Spleen (tissue), 11 donors: ENCODE measurements around the gene OR2V2. TPM values are rescaled to one million over a fixed set of nuclear protein-coding genes. Genes with fewer than 3 reads are reported as not detected.
A peak's percentile ranks its signal among the peaks of the same experiment; 100 is the strongest.
"Not testable (repeated sequence)": the region's sequence is repeated elsewhere in the genome, so short reads cannot be mapped to it uniquely, and the experiment has no call there.

ENCODE experiments used
- DNase-seq: peaks from one replicate; pipeline ENCODE4 v3.0.0-alpha.2; 2020
- H3K27ac ChIP-seq, 8 donors: fragments of 200-600 bp; sonication (generic) in 7 of 8; 1 replicate in 4 of 8; 2 replicates in 4 of 8; pipeline versions ENCODE4 v1.5.0 to v1.8.0; 2016 to 2021; ENCODE audit warnings: inconsistent platforms in 4 of 8, mild to moderate bottlenecking in 4 of 8, moderate library complexity in 1 of 8
- H3K27me3 ChIP-seq, 7 donors: fragments of 200-600 bp; sonication (generic) in 6 of 7; replicated peaks in 1 of 7; 1 replicate in 4 of 7; 2 replicates in 3 of 7; pipeline versions ENCODE4 v1.5.0 to v1.8.0; 2016 to 2021; ENCODE audit warnings: inconsistent platforms in 3 of 7, mild to moderate bottlenecking in 1 of 7
- H3K36me3 ChIP-seq, 6 donors: fragments of 200-600 bp; sonication (generic) in 5 of 6; 1 replicate in 4 of 6; 2 replicates in 2 of 6; pipeline versions ENCODE4 v1.5.0 to v1.8.0; 2016 to 2021; ENCODE audit warnings: inconsistent platforms in 2 of 6
- H3K4me1 ChIP-seq, 6 donors: fragments of 200-600 bp; sonication (generic) in 5 of 6; 1 replicate in 3 of 6; 2 replicates in 3 of 6; pipeline versions ENCODE4 v1.5.0 to v1.8.0; 2016 to 2021; ENCODE audit warnings: inconsistent platforms in 3 of 6
- H3K4me3 ChIP-seq, 8 donors: fragments of 200-600 bp; sonication (generic) in 7 of 8; 1 replicate in 4 of 8; 2 replicates in 4 of 8; pipeline versions ENCODE4 v1.5.0 to v1.8.0; 2016 to 2021; ENCODE audit warnings: inconsistent platforms in 4 of 8, mild to moderate bottlenecking in 4 of 8, moderate library complexity in 2 of 8
- H3K9me3 ChIP-seq, 8 donors: fragments of 200-600 bp; sonication (generic) in 7 of 8; 1 replicate in 4 of 8; 2 replicates in 4 of 8; pipeline versions ENCODE4 v1.5.0 to v1.8.0; 2016 to 2021; ENCODE audit warnings: inconsistent platforms in 4 of 8
- CTCF ChIP-seq, 11 experiments: fragments of 200-600 bp in 7 of 11; fragments of 450-650 bp in 4 of 11; sonication (generic) in 4 of 11; IDR thresholded peaks in 8 of 11; conservative IDR thresholded peaks in 3 of 11; 1 replicate in 7 of 11; 2 replicates in 4 of 11; pipeline versions ENCODE4 v1.4.0 to v1.8.0; 2016 to 2021; ENCODE audit warnings: antibody characterized with exemption in 11 of 11, inconsistent platforms in 4 of 11, mild to moderate bottlenecking in 1 of 11
- POLR2A ChIP-seq, 3 donors: fragments of 450-650 bp; IDR thresholded peaks; one replicate each; pipeline ENCODE4 v1.5.1; 2017; ENCODE audit warnings: antibody characterized with exemption in 3 of 3, mild to moderate bottlenecking in 1 of 3
- POLR2AphosphoS5 ChIP-seq, 3 donors: sonication (generic); formaldehyde crosslinking; IDR thresholded peaks; one replicate each; pipeline ENCODE4 v1.5.1; 2017; ENCODE audit warnings: antibody characterized with exemption in 3 of 3
- WGBS, 5 donors: extraction: QIAGEN DNeasy Blood & Tissue Kit in 3 of 5; methylation state at CpG; one replicate each; pipeline versions ENCODE4 v1.1.5 to v1.1.7; 2013 to 2018; 5-methylcytosine and 5-hydroxymethylcytosine counted together
- intact Hi-C: fragments of 100-400 bp; cut with DNase I; formaldehyde crosslinking; loops from one replicate; pipeline ENCODE4 v1.15.0; 2023; ENCODE audit warnings: low total_unique reads
- polyA plus RNA-seq, 3 donors: library from polyadenylated mRNA; stranded (reverse); fragments of 200-250 nt; gene quantifications; one replicate each; pipeline ENCODE4 v1.2.1, GENCODE V29; 2013
- total RNA-seq, 7 donors: library from RNA; depleted of rRNA in 3 of 7; stranded (reverse); fragments of >200 nt in 3 of 7; fragmentation: NEBNext Ultra II Directional in 4 of 7; extraction: Animal tissue kit (Norgen Biotek cat#: 25700) in 4 of 7; gene quantifications; one replicate each; pipeline versions ENCODE4 v1.1.0 to v1.2.1, GENCODE V29; 2016 to 2021
- donor health status: healthy with polysubstance abuse.
- donor health status: DM: no; HTN: no; CAD: no; lungs with moderate emphysema.
- donor health status: DM: no; HTN: no; CAD: no.
- donor health status: Bipolar disorder and iron deficiency.
- donor health status: healthy.
- donor health status: DM: no; HTN: no; CAD: no.
- donor health status: DM: yes; HTN: yes; CAD: no.

OR2V2 gene
- total and polyA plus RNA-seq, 10 donors: not detected

- H3K36me3 ChIP-seq: no peaks in the 10 kb centered on the region
- peaks cover 0 to 88% (median 3%) of the 10 kb centered on the region in 7 donors for H3K27me3 ChIP-seq
- TF ChIP-seq POLR2AphosphoS5 (IDR thresholded peaks at IDR 0.05) (no peak), POLR2A (IDR thresholded peaks at IDR 0.05) (no peak), CTCF (IDR thresholded peaks at IDR 0.05 in 8 of 11, conservative IDR thresholded peaks at IDR 0.05 in 3 of 11) (no peak)
- H3K9me3 ChIP-seq: no peaks in the 10 kb centered on the region
- H3K4me3 ChIP-seq: no peak overlapping the region
- H3K27ac ChIP-seq: no peak overlapping the region
- H3K4me1 ChIP-seq: peaks cover 0 to 6% (median 0%) of the 10 kb centered on the region in 6 donors
- WGBS, 5 donors: 89 to 100% (median 93%) methylated on average over 2 to 10 of the region's 10 CpGs
- intact Hi-C loops: no loop called here
- DNase-seq: no peak
These were observed 19.9 kb upstream of the OR2V2 start for GRCh38 chr5:181127456-181127855.

- Histone ChIP-seq H3K27me3 (peaks cover 0 to 86% (median 2%) of the 10 kb centered on the region in 7 donors), H3K9me3 (no peaks in the 10 kb centered on the region)
- intact Hi-C loops: no loop called here
These were observed 19.3 kb upstream of the OR2V2 start for GRCh38 chr5:181127907-181128626.

GRCh38 chr5:181129601-181130000, 17.8 kb upstream of the OR2V2 start:
- H3K36me3 ChIP-seq: no peaks in the 10 kb centered on the region
- no peak overlapping the region for H3K4me3 ChIP-seq
- H3K27ac ChIP-seq: no peak overlapping the region
- H3K27me3 ChIP-seq: peaks cover 0 to 88% (median 2%) of the 10 kb centered on the region in 7 donors
- no peaks in the 10 kb centered on the region for H3K9me3 ChIP-seq
- TF ChIP-seq CTCF (IDR thresholded peaks at IDR 0.05 in 8 of 11, conservative IDR thresholded peaks at IDR 0.05 in 3 of 11): no peak
- no peak for TF ChIP-seq POLR2AphosphoS5 (IDR thresholded peaks at IDR 0.05)
- TF ChIP-seq POLR2A (IDR thresholded peaks at IDR 0.05): no peak
- DNase-seq: no peak
- intact Hi-C loops: no loop called here
- 25 to 50% (median 36%) methylated on average over 7 of the region's 7 CpGs for WGBS, 5 donors
- peaks cover 0 to 19% (median 0%) of the 10 kb centered on the region in 6 donors for H3K4me1 ChIP-seq

More at GRCh38 chr5:181127907-181128626, 19.3 kb upstream of the OR2V2 start:
- Histone ChIP-seq H3K4me3 (no peak overlapping the region), H3K27ac (no peak overlapping the region), H3K4me1 (peaks cover 0 to 11% (median 0%) of the 10 kb centered on the region in 6 donors), H3K36me3 (no peaks in the 10 kb centered on the region)
- no peak for TF ChIP-seq CTCF (IDR thresholded peaks at IDR 0.05 in 8 of 11, conservative IDR thresholded peaks at IDR 0.05 in 3 of 11)
- TF ChIP-seq POLR2AphosphoS5 (IDR thresholded peaks at IDR 0.05): no peak
- TF ChIP-seq POLR2A (IDR thresholded peaks at IDR 0.05): no peak
- peak; percentile 51 for DNase-seq
- 67 to 77% (median 72%) methylated on average over 15 of the region's 15 CpGs for WGBS, 5 donors

- H3K36me3 ChIP-seq, intact Hi-C loops, H3K4me3 ChIP-seq, H3K27ac ChIP-seq, DNase-seq, H3K9me3 ChIP-seq: not testable (repeated sequence)
- Histone ChIP-seq H3K27me3 (peaks cover 0 to 86% (median 2%) of the 10 kb centered on the region in 7 donors), H3K4me1 (peaks cover 0 to 19% (median 0%) of the 10 kb centered on the region in 6 donors)
- 53 to 77% (median 73%) methylated on average over 4 to 9 of the region's 9 CpGs for WGBS, 5 donors
These were observed 17.3 kb upstream of the OR2V2 start for GRCh38 chr5:181130081-181130480.
